Urothelium cell line (cell line): Measurements from ENCODE around the gene COL7A1.
A peak's percentile ranks its signal among the peaks of the same experiment; 100 is the strongest.

Experiments used
- DNase-seq: peaks from one replicate; pipeline ENCODE4 v3.0.0; 2011; ENCODE audit warnings: low spot score, mixed read lengths
- FAIRE-seq: peaks from 2 replicates; lab custom pipeline; 2011; peaks lifted over from hg19 to GRCh38; lab: Jason Lieb, UNC

The COL7A1 gene

DNA sequence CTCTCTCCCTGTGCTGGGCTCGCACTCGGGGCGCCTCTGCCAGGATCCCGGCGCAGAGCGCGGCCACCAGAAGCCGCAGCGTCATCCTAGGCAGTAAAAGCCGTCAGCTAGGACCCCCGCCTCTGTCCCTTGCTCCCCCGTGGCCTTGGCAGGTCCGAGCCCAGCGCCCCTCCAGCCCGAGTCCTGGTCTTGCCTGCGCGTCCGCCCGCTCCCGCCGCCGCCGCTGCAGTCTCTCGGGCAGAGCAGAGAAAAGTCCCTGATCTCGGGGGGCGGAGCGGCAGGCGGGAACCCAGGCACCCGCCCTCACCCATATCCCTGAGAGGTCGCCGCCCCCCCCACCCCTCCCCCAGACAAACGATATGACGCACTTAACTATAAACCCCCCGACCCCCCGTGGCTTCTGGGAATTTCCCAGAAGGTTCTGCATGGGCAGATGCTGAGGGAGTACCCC lies at the start of gene COL7A1:
COL7A1 (minus strand) TSS at position 255 of the 451 bp plus-strand sequence; CDS start at position 85, 170 bp downstream.
- FAIRE-seq = no peak
- no peak for DNase-seq

DNA sequence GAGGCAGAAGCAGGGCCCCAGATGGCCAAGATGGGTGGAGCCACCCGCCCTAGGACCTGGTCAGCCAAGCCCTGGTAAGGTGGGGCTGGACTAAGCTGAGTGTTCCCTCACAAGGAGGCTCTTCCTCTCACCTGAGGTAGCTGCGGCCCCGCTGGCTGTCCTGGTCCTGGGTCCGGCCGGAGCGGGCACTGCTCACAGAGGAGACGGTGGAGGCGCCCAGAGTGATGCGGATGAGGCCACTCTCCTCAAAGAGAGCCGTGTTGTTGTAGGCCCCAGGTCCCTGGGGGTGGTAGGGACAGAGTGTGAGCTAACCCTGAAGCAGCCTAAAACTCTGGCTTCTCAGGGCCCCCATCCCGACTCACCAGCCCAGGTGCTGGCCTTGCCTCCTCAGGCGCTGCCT lies 47.5 kb upstream of the COL7A1 start:
- FAIRE-seq (no peak), DNase-seq (no peak)

DNA sequence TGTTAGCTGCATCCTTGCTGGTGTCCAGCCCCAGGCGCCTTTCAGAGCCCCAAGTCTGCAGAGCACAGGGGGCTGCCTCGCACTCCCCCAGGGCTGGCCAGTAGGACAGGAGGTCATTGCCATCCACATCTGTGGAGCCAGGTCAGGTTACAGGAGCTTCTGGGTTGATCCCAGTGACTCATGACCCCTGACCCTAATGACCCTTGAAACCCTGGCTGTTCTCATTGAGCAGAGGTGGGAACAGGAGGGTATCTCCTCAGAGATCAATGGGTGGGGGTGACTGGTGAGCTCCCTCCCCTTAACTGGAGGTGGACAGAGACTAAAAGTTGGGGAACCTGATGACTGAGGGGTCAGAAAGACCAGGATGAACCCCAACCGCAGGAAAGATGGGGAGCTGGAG lies 46.3 kb upstream of the COL7A1 start:
- no peak for FAIRE-seq
- no peak for DNase-seq

DNA sequence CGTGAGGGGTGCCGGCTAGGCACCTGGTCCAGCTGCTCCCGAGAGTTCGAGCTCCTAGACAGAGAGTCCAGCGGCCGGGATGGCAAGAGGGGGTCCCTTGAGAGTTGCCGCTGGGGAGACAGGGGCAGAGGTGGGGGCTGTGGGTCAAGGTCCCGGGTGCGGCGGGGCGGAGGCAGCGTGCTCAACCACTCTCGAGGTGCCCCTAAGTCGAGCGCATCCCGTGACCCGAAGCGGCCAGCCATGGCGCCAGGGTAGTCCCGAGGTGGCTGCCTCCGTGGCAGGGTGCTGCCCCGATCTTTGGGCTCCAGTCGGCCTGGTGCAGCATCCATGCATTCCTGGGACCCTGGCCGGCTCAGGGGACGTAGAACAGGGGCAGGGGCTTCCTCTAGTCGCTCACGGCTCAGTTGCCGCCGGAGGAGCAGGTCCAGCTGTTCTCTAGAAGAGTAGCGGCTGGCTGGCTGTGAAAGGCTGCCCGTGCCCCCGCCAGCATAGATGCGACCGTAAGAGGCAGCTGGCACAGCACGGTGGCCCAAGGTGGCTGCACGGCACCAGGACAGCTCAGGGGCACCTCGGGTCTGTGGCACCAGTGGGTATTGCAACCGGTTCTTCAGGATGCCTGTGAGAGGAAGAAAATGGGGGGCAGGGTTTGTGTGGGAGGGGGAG lies 44.9 kb upstream of the COL7A1 start:
- DNase-seq (no peak), FAIRE-seq (no peak)

DNA sequence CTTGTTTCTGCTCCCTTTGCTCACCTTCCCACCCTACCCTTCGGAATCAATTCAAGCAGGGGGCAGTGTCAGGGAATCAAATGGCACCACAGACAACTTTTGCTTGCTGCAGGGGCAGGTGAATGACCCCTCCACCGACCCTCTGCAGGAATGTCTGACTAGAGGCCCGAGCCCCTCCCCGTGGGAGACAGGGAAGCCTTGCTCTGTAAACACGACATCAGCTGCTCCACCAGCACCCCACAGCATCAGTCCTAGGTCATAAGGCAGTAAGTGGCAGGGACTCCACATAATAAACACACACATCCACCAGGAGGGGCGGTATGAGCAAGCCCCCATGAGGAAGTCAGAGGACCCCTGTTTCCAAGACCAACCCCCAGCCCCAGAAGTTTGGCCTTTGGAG lies 42.2 kb upstream of the COL7A1 start:
- DNase-seq (no peak), FAIRE-seq (no peak)

DNA sequence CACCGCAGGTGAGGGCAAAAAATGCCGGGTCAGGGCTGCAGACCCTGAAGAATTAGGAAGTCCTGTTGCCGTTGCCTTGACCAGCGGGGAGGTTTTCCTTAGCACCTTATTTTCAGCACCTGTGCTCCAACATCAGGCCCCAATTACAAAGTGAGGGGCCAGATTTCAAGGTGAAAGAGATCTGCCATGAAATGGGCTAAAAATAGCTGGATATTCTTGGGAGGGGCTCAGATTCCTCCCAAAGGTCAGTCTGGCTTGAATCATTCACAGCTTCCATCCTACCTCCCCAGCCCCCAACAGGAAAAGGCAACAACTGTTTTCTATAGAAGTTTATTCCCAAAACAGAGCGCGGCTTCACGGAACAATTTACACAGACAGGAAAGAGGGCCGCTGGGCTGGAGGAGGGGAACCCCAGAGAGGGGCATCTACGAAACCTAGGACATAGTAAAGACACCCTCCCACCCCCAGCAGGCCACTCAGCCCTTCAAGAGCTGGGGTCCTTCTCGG lies 41.1 kb upstream of the COL7A1 start:
- no peak for DNase-seq
- FAIRE-seq = no peak

DNA sequence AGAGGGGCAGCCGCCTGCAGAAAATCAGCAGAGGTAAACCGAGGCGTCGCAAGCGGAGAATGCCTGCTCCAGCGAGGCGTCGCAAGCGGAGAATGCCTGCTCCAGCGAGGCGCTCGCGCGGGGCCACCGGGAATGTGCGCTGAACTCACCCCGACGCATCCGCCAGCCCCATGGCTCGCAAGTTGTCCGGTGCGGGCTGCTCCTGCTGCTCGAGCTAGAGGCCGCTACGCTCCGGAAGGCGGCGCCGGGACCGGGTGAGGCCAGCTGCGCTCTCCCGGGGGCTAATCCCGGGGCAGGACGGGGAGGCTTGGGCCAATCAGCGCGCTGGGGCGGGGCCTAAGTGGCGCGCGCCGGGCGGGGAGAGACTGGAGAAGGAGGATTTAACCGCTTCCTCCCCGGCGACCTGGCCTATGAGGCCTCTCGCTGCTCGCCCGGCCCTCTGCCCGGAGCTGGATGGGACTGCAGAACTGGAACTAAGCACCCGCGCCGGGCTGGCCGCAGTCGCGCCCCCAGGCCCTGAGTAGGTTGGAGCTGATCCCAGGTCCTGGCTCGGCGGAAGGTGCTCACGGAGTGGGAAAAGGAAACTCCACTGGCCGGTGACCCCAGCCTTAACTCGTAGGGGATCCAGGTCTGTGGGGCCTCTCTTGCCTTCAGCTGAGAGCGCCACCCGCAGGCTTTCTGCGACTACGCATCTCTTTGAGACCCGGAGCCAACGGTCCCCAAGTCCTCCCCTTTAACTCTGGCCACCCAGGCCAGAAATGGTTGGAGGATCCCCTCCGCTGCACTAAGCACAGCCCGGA lies 40.3 kb upstream of the COL7A1 start, which contains the start of gene SLC26A6:
SLC26A6 (minus strand) TSS at position 240 of the 800 bp plus-strand sequence; CDS start at position 172, 68 bp downstream.
- peak; percentile 99 for DNase-seq
- FAIRE-seq = peak; percentile 89

DNA sequence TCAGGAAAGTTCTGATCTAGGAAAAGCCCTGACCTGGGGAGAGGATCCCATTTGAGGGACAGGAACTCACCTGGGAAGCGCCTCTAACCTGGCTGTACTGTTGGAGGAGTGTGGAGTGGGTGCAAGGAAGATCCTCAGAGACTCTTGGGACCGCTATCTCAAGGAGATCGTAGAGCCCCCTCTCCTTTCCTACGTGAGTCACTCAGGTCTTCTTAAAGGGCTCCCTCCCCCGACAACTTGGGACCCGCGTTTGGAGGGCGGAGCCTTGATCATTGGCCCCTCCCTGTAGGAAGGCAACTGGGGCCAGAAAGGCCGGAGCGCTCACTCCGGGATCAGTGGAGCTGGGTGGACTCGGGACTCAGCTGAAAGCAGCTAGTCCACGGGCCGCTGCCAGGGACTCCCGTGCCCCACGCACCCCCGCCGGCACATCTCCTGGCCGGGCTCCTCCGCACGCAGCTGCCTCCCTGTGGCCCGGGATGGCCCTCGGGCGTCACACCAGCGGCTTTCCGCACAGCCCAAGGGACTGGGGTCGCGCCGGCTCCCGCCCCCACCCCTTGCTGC lies 39.6 kb upstream of the COL7A1 start:
- FAIRE-seq = no peak
- peak; percentile 82 for DNase-seq

DNA sequence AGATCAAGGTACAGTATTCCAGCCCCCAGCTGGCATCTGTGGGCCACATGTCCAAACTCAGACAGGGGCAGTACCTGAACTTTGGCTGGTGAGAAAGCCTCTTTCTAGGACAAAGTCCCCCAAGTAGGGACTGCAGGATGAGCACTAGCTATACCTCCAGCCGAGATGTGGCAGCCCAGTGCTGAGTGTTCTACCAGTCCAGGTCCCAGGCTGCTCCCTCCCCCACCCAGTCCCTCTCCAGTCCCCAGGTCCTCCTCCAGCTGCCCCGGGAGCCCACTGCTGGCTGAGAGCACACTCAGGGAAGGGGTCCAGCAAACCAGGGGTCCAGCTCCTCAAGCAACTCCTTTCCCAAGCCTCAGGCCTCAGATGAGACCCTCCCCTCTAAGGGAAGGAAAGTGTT lies 38.6 kb upstream of the COL7A1 start:
- no peak for DNase-seq
- FAIRE-seq = no peak

DNA sequence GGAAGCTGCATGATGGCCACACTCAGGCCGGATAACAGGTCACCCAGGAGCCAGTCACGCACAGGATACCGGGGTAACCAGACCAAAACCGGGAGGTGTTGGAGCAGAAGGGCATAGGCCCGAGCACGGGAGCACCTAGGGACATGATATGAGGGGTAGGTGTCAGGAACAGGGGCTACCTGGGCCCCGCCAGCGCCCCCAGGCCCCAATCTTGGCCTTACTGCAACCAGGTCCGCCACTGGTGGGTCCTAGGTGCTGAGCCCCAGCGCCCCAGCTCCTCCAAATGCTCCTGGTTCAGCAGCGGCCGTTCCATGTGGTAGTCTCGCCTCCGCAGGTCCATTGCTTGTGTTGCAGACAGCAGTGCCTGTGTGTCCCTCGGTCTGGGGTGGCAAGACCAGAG lies 38.1 kb upstream of the COL7A1 start:
- FAIRE-seq = no peak
- no peak for DNase-seq

DNA sequence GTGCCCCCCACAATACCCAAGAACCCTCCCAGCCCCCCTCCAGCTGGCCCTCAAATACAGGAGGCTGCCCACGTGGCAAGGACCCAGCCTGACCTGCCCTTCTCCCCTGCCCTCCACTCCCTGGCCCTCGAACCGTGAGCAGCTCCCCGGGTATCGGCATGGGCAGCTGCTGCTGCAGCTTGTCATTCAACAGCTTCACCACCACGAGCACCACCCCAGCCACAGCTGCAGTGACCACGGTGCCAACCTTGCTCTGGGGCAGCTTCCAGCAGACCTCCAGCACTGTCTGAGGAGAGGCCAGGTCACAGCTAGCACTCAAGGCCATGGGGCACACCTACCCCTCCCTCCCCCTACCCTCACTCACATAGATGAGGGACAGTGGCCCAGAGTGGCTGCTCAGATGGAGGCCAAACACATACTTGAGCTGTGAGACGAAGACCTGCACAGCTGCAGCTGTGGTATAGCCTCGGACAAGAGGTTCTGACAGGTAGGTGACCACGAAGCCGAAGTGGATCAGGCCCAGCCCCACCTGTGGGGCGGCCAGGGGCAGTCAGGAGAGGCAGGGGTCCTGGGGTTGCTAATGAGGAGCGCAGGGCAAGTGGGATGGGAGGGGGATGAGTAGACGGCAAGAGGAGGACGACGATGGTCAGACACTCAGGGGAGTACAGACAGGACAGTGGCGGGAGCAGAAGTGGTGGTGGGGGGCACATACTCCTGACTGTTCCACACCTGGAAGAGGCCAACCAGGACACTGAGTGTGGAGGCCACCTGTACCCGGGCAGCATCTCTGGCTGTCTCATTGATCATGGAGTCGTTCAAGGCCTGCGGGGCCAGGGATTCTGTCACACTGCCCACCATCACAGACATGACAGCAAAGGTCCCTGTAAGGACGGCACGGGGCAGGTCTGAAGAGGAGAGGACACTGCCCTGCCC lies 36.7 kb upstream of the COL7A1 start:
- no peak for DNase-seq
- FAIRE-seq = no peak

DNA sequence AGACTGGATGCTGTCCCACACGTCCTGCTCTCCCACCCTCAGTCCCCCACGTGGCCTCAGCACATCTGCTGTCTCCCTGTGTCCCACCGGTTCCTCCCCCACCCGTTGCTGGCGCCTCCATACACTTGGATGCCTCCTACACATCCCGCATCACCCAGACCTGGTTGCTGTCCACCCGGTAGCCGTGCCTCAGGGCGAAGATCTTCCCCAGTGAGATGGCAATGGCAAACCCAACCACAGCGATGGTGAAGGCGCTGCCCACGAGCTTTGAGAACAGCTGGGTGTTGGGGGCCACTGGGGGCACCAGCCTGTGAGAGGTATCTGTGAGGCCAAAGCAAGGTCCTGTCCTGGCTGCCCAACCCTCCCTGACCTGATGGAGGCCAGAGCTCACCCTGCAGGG lies 35.7 kb upstream of the COL7A1 start:
- DNase-seq (no peak), FAIRE-seq (no peak)

DNA sequence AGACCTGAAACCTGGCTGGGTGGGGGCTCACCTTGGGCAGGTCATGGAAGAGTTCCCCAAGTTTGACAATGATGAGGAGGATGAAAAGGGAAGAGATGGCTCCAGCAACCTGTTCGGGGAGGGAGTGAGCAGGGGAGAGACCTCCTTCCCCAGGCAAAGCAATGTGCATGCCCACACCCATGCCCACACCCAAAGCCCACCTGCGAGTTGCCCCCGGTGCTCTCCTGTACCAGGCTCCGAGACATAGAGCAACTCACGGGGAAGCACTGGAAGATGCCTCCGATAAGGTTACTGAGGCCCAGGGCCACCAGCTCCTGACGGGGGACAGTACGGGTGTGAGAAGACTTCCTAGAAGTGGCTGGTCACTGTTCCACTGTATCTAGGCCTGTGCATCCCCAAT lies 35.3 kb upstream of the COL7A1 start:
- no peak for FAIRE-seq
- DNase-seq = no peak

DNA sequence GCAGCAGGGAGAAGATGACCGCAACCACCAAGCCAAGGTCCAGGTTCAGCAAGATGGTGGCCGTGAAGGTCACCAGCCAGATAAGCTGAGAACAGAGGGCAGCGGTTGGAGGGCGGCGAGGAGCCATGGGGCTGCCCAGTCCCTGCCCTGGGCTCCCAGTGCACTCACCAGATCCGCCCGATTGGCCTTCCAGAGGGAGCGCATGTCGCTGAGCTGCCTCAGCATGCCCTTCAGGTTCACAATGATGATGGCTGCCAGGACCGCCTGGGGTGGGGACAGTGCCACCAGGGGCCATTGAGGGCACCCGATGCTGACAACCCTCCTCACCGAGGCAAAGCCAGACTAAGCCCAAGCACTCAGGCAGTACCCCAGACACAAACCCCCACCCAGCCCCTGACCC lies 34.8 kb upstream of the COL7A1 start:
- DNase-seq (no peak), FAIRE-seq (no peak)

DNA sequence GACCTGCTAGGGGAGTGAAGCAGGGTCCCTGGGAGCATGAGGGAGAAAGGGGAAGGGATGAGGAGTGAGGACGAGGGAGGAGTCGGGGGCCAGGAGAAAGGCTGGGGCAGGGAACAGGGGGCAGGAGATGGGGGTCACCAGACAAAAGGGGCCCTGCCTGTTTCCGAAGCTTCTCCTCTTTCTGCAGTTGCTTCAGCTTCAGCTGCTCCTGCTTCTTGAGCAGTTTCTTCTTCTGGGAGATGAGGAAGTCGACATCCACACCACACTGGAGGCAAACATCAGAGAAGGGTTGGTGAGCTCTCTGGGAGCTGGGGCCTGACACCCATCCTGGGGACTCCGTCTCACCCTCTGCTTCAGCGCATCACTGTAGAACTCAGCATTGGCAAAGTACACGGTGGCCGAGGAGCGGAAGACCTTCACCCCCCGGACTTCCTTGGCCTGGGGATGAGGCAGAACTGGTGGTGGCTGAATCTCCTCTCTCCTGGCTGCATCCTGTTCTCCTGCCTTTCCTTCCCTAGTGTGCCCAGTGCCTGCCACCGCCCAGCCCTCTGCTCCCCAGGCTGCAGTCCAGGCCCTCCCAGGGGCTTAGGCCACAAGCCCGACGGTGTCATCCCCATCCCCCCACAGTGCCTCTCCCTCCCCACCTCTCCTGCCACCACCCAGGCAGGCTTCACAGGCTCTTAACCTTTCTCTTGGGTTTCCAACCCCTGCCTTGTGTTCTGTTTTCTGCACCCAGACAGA lies 33.3 kb upstream of the COL7A1 start:
- DNase-seq (no peak), FAIRE-seq (no peak)

DNA sequence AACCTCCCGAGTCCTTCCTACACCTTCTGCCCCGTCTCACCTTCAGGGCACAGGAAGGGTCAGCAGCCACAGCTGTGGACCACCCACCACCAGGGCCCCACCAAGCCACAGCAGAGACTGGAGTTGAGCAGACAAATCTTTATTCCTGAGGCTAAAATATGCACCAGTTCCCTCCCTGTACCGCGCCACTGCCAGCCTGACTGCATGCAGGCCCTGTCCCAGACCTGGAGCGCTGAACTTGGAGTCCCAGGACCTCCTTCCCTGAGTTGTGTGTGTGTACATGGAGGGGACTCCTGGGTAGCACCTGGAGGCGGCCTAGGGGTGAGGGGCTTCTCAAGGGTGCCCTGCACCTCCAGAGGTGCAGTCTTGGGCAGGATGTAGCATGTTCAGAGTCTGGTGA lies 30.5 kb upstream of the COL7A1 start:
- FAIRE-seq (no peak), DNase-seq (no peak)

DNA sequence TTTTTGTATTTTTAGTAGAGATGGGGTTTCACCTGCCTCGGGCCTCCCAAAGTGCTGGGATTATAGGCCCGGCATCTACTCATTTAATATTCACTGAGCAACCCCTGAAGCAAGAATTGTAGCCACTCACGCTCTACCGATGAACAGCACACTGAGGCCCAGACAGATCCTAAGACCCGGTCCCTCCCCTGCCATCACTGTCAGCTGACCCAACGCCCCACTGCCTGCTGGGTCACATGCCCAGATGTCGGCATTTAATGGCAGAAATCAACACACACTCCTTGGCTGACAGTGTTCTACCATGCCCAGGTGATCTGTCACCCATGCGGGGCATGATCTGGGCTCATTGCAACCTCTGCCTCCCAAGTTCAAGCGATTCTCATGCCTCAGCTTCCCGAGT lies 29.6 kb upstream of the COL7A1 start:
- DNase-seq (no peak), FAIRE-seq (no peak)

DNA sequence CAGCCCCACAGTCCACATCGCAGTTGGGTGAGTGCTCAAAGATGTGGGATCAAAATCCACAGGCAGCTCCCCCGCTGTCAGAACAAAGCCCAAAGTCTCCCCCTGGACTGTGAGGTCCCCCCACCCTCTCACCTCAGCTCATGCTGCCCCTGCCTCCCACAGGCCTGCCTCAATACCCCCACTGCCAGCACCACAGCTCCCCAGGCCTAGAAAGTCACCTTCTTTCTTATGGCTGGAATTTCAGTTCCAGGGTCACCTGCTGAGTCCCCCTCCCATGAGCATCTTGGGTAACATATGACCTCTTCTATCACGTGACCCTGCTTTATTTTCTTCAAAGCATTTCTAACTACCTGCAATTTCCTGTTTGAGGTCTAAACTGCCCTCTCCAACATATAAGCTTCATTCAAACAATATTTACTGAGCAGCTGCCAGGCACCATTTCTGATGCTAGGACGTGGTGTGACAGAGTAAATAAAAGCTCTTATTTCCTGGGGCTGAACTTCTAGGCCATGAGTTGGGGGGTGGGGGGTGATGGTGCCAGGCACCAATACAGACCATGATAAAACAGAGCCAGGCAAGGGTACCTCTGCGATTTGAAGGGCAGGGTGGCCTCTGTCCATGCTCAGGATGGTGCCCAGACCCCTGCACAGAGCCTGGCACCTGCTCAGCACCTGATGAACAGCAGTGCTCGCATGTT lies 28.9 kb upstream of the COL7A1 start:
- FAIRE-seq (no peak), DNase-seq (no peak)

DNA sequence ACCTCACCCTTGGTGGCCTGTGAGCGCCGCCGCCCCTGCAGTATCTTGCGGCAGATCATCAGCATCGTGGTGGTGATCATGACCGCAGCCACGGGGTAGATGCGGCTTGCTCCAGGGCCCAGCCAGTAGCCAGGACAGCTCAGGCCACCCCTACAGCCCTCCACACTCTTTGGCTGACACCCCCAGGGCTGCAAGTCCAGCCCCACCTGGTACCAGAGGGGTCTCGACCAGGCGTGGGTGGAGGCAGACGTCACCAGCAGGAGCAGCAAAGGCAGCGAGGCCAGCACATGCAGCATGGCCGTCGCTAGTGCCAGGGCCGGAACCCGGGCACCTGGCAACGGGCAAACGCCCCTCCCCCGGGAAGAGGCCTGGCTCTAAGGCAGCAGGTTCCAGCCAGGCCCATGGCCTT lies 26.3 kb upstream of the COL7A1 start, which contains the start of gene TMEM89:
TMEM89 (minus strand) TSS at position 309 of the 409 bp plus-strand sequence; CDS start at position 296, 13 bp downstream.
- no peak for DNase-seq
- FAIRE-seq = no peak
